K562 (cell line): Measurements from ENCODE around the gene ARL16. TPM values are rescaled to one million over a fixed set of nuclear protein-coding genes. Genes with fewer than 3 reads are reported as not detected.

Source experiments
- CHD2 ChIP-seq: IDR thresholded peaks from 2 replicates; pipeline ENCODE4 v1.6.1; 2011; ENCODE audit warnings: low read depth, low read length
- CSDE1 ChIP-seq, 2 experiments: fragments of 450-650 bp; IDR thresholded peaks; 2 replicates each; pipeline ENCODE4 v1.6.1; 2016; ENCODE audit warnings: mild to moderate bottlenecking in 1 of 2
- CTBP1 ChIP-seq: fragments of 450-650 bp; IDR thresholded peaks from 2 replicates; pipeline ENCODE4 v1.6.1; 2016; ENCODE audit warnings: borderline replicate concordance
- EGR1 ChIP-seq: fragments of 450-650 bp; conservative IDR thresholded peaks from 2 replicates; pipeline ENCODE4 v1.6.1; 2017; ENCODE audit warnings: mild to moderate bottlenecking
- HMGN3 ChIP-seq: IDR thresholded peaks from 2 replicates; pipeline ENCODE4 v1.6.1; 2011; ENCODE audit warnings: borderline replicate concordance, low read depth, mild to moderate bottlenecking, mixed read lengths, low read length; ENCODE audit not compliant: insufficient read length; ENCODE audit errors: extremely low read depth
- MTA1 ChIP-seq: fragments of 450-650 bp; IDR thresholded peaks from 2 replicates; pipeline ENCODE4 v1.6.1; 2017; ENCODE audit warnings: borderline replicate concordance
- NCOA2 ChIP-seq, 2 experiments: fragments of 450-650 bp; IDR thresholded peaks; 2 replicates each; pipeline ENCODE4 v1.6.1; 2018; ENCODE audit warnings: mild to moderate bottlenecking in 2 of 2, moderate library complexity in 1 of 2; ENCODE audit not compliant: partially characterized antibody in 2 of 2
- POLR2A ChIP-seq: fragments of 450-650 bp; conservative IDR thresholded peaks from 2 replicates; pipeline ENCODE4 v1.6.1; 2016
- POLR3A ChIP-seq: IDR thresholded peaks from 2 replicates; pipeline ENCODE4 v1.6.1; 2011; ENCODE audit warnings: borderline replicate concordance, mild to moderate bottlenecking, moderate library complexity; ENCODE audit not compliant: insufficient read length, insufficient read depth; ENCODE audit errors: extremely low read depth
- RBM22 ChIP-seq: fragments of 200-400 bp; formaldehyde crosslinking; IDR thresholded peaks from 2 replicates; pipeline ENCODE4 v1.6.1; 2018; ENCODE audit warnings: low read length, low read depth; ENCODE audit not compliant: poor library complexity, severe bottlenecking
- SAFB ChIP-seq: fragments of 200-400 bp; formaldehyde crosslinking; IDR thresholded peaks from 2 replicates; pipeline ENCODE4 v1.6.1; 2017; ENCODE audit warnings: low read depth, low read length, borderline replicate concordance
- SLC30A9 ChIP-seq: fragments of 250-450 bp; sonication (Bioruptor Pico); IDR thresholded peaks from 2 replicates; pipeline ENCODE4 v1.8.0; 2022; ENCODE audit warnings: mild to moderate bottlenecking, moderate library complexity
- SMAD3 ChIP-seq: fragments of 450-650 bp; formaldehyde crosslinking; conservative IDR thresholded peaks from 2 replicates; pipeline ENCODE4 v1.4.0; 2020; ENCODE audit warnings: mild to moderate bottlenecking
- SRSF9 ChIP-seq: fragments of 200-400 bp; formaldehyde crosslinking; IDR thresholded peaks from 2 replicates; pipeline ENCODE4 v1.6.1; 2017; ENCODE audit warnings: low read depth, low read length, borderline replicate concordance
- TAL1 ChIP-seq: fragments of 450-650 bp; IDR thresholded peaks from 2 replicates; pipeline ENCODE4 v1.6.1; 2016; ENCODE audit warnings: mild to moderate bottlenecking
- TBL1XR1 ChIP-seq, 2 experiments: IDR thresholded peaks; 2 replicates each; pipeline ENCODE4 v1.6.1; 2012; ENCODE audit warnings: improper control_type of control experiment in 2 of 2, low read length in 2 of 2, mild to moderate bottlenecking in 1 of 2
- ZNF699 ChIP-seq: fragments of 250-450 bp; sonication (Bioruptor Pico); IDR thresholded peaks from 2 replicates; pipeline ENCODE4 v1.8.0; 2021; ENCODE audit warnings: mild to moderate bottlenecking, moderate library complexity; ENCODE audit not compliant: insufficient replicate concordance
- polyA plus RNA-seq, 8 experiments: library from polyadenylated mRNA; depleted of rRNA in 4 of 8; stranded (reverse) in 5 of 8; unstranded in 3 of 8; fragments of >200 nt; fragmentation: Nextera tagmentation in 2 of 8; fragmentation: Illumina TruSeq in 1 of 8; extraction: Ambion mirVana in 2 of 8; extraction: Trizol in 1 of 8; gene quantifications; 2 replicates each; pipeline versions ENCODE4 v1.2.1 to v1.2.3, GENCODE V29; 2011 to 2014; ENCODE audit warnings: inconsistent platforms in 1 of 8, missing spikeins in 1 of 8
- total RNA-seq, 7 experiments: library from RNA; depleted of rRNA in 6 of 7; stranded (reverse); fragments of >200 nt in 6 of 7; fragmentation: Illumina TruSeq in 2 of 7; extraction: Trizol in 2 of 7; gene quantifications; 2 replicates each; pipeline versions ENCODE4 v1.2.1 to v1.2.3, GENCODE V29; 2011 to 2021; ENCODE audit warnings: low replicate concordance in 1 of 7
- TF ChIP-seq, protein P1 (sequence below): fragments of 200-400 bp; formaldehyde crosslinking; IDR thresholded peaks from 2 replicates; pipeline ENCODE4 v1.6.1; 2017; ENCODE audit warnings: mild to moderate bottlenecking, low read depth, low read length, moderate library complexity
- TF ChIP-seq, protein P2 (sequence below): sonication (generic); formaldehyde crosslinking; IDR thresholded peaks from 2 replicates; pipeline ENCODE4 v1.8.1; 2023; ENCODE audit warnings: mild to moderate bottlenecking, missing genetic modification reagents
- TF ChIP-seq, protein P3 (sequence below): sonication (generic); formaldehyde crosslinking; IDR thresholded peaks from 2 replicates; pipeline ENCODE4 v1.8.0; 2023; ENCODE audit warnings: mild to moderate bottlenecking, missing genetic modification reagents

ARL16 gene
- total and polyA plus RNA-seq, 9 of the 15 experiments (the other 6 are each of a cell fraction or from before 2014, with no cell fraction given): 5.4 to 32.4 (median 22.6) TPM

DNA sequence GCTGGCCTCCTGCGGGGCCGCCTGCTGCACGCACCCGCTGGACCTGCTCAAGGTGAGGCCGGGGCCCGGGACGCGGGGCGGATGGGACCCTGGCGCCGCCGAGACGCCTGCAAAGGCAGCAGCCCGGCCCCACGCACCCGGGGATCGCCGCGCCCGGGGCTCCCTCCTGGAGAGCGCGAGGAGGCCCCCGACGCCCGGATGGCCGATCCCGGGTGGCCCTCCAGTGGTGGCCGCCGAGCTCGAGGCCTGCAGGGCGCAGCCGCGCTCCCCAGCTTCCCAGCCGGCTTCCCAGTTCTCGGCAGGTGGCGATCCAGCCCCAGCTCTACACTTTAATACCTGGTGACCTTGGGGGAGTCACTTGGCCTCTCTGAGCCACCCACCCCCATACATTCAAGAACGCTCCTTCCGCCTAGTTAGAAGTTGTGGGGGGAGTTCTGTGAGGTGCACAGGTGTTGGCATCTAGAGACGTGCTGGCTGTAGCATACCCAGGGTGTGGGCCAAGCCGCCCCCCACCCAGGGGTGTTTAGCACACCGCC is 28.9 kb upstream of the ARL16 start (continued):
- TF ChIP-seq SAFB: peak; percentile 31; the same call in 1 of the 2 replicates
- TF ChIP-seq CTBP1: 0 out of 2 replicates have a peak, but pooled peaks have one; percentile 39
- no peak for TF ChIP-seq POLR3A
- TF ChIP-seq SMAD3 (CRISPR knock-in tag): no peak
- TF ChIP-seq TAL1: no peak
- TF ChIP-seq ZNF699 (CRISPR knock-in tag): no peak
- no peak for TF ChIP-seq CSDE1 (IDR thresholded peaks at IDR 0.05)
- TF ChIP-seq EGR1: peak; percentile 25
- no peak for TF ChIP-seq NCOA2 (IDR thresholded peaks at IDR 0.05; ENCODE audit: partially characterized antibody in 2 of 2)
- no peak for TF ChIP-seq HMGN3
- peak; percentile 46 for TF ChIP-seq RBM22
- TF ChIP-seq POLR2A: peak; percentile 47; the same call in 1 of the 2 replicates
- TF ChIP-seq MTA1: no peak
- TF ChIP-seq, protein P1, sequence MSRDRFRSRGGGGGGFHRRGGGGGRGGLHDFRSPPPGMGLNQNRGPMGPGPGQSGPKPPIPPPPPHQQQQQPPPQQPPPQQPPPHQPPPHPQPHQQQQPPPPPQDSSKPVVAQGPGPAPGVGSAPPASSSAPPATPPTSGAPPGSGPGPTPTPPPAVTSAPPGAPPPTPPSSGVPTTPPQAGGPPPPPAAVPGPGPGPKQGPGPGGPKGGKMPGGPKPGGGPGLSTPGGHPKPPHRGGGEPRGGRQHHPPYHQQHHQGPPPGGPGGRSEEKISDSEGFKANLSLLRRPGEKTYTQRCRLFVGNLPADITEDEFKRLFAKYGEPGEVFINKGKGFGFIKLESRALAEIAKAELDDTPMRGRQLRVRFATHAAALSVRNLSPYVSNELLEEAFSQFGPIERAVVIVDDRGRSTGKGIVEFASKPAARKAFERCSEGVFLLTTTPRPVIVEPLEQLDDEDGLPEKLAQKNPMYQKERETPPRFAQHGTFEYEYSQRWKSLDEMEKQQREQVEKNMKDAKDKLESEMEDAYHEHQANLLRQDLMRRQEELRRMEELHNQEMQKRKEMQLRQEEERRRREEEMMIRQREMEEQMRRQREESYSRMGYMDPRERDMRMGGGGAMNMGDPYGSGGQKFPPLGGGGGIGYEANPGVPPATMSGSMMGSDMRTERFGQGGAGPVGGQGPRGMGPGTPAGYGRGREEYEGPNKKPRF: no peak
- TF ChIP-seq SLC30A9: no peak
- no peak for TF ChIP-seq SRSF9
- TF ChIP-seq, protein P2, sequence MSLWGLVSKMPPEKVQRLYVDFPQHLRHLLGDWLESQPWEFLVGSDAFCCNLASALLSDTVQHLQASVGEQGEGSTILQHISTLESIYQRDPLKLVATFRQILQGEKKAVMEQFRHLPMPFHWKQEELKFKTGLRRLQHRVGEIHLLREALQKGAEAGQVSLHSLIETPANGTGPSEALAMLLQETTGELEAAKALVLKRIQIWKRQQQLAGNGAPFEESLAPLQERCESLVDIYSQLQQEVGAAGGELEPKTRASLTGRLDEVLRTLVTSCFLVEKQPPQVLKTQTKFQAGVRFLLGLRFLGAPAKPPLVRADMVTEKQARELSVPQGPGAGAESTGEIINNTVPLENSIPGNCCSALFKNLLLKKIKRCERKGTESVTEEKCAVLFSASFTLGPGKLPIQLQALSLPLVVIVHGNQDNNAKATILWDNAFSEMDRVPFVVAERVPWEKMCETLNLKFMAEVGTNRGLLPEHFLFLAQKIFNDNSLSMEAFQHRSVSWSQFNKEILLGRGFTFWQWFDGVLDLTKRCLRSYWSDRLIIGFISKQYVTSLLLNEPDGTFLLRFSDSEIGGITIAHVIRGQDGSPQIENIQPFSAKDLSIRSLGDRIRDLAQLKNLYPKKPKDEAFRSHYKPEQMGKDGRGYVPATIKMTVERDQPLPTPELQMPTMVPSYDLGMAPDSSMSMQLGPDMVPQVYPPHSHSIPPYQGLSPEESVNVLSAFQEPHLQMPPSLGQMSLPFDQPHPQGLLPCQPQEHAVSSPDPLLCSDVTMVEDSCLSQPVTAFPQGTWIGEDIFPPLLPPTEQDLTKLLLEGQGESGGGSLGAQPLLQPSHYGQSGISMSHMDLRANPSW (CRISPR knock-in tag): peak; percentile 62; the same call in 1 of the 2 replicates
- TF ChIP-seq TBL1XR1 (IDR thresholded peaks at IDR 0.05; ENCODE audit: low read length in 2 of 2): no peak
- TF ChIP-seq CHD2: no peak
- TF ChIP-seq, protein P3, sequence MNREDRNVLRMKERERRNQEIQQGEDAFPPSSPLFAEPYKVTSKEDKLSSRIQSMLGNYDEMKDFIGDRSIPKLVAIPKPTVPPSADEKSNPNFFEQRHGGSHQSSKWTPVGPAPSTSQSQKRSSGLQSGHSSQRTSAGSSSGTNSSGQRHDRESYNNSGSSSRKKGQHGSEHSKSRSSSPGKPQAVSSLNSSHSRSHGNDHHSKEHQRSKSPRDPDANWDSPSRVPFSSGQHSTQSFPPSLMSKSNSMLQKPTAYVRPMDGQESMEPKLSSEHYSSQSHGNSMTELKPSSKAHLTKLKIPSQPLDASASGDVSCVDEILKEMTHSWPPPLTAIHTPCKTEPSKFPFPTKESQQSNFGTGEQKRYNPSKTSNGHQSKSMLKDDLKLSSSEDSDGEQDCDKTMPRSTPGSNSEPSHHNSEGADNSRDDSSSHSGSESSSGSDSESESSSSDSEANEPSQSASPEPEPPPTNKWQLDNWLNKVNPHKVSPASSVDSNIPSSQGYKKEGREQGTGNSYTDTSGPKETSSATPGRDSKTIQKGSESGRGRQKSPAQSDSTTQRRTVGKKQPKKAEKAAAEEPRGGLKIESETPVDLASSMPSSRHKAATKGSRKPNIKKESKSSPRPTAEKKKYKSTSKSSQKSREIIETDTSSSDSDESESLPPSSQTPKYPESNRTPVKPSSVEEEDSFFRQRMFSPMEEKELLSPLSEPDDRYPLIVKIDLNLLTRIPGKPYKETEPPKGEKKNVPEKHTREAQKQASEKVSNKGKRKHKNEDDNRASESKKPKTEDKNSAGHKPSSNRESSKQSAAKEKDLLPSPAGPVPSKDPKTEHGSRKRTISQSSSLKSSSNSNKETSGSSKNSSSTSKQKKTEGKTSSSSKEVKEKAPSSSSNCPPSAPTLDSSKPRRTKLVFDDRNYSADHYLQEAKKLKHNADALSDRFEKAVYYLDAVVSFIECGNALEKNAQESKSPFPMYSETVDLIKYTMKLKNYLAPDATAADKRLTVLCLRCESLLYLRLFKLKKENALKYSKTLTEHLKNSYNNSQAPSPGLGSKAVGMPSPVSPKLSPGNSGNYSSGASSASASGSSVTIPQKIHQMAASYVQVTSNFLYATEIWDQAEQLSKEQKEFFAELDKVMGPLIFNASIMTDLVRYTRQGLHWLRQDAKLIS (CRISPR knock-in tag): no peak
